NCI-H2196 (cell line): ENCODE measurements around the gene NMT2.
A peak's percentile ranks its signal among the peaks of the same experiment; 100 is the strongest.

Source experiments
- DNase-seq: peaks from one replicate; lab custom pipeline; 2025; ENCODE audit not compliant: unreplicated experiment; lab: John Stamatoyannopoulos, UW

NMT2 gene

DNA sequence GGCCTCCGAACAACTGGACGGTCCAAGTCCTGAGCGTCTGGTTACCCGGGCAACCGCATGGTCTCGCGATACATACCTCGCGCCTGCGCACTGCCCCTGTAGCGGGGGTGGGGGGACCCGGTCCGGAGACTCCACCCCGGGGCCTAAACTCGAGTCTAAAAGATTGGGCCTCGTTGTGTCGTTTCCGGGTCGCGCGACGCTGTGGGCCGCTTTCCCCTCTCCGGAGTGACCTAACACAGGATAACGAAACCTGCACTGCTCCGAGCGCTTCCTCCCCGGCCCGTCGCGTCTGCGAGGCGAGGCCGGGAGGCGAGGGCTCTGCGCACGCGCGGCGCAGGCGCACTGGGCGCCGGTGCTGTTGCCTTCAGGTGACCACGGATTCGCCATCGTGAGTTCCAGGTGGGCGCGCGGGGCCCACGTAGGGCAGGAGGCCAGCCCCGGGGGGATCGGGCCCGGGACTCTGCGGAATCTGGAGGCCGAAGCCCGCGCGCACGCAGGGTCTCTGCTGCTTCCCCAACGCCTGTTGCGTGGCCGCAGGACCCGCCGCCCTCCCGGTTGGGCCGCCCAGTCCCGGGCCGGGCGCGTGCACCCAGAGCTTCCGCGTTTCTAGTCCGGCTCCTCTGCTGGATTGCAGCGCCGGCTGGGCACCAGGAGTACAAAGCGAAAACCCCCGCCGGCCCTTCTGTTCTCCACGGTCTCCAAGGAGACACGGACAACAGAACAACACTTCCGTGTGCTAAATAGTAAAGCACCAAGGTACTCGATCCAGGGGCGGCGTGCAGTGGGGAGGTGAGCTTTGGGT is 71.3 kb downstream of the NMT2 start, which contains the start of gene RPP38:
TSS of gene RPP38 (plus strand) at position 345 of the 802 bp plus-strand sequence. CDS start 5,960 bp downstream, outside the sequence.
- DNase-seq, result peak; percentile 90

DNA sequence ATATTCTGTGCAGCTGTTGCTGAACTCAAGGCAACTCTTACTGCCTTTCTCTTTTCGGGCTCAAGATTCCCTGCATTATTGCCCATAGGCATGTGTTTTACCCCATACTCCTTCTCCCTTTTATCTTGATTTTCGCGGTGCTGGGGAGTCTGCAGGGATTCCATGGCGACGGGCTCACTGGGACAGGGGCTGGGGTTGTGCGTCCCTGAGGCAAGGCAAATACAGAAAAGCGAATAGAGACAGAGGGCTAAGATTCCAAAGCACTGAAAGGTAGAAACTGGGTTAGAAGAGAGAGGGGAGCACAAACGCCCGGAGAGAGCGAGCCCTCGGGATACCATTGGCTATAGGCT is 71.9 kb downstream of the NMT2 start:
- DNase-seq, result no peak

DNA sequence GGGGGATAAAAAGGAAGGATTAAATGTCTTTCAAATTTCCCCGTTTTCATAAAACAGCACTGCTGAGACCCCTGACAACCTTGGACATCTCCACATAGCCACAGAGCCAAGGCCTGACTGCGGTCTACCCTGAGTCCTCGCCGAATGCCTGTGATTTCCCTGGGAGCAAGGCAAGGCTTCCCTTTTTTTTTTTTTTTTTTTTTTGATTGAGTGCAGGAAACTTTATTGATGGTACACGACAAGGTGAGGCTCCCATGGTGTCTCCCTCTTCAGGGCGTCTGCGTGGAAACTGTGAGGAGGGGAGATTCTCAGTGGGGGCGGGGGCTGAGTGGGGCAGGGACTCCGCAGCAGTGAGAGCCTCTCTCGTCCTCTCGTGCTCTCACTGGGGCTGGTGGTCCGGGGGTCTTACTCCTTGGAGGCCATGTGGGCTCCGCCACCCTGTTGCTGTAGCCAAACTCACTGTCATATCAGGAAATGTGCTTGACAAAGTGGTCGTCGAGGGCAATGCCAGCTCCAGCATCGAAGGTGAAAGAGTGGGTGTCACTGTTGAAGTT is 75.6 kb downstream of the NMT2 start:
- no peak for DNase-seq

DNA sequence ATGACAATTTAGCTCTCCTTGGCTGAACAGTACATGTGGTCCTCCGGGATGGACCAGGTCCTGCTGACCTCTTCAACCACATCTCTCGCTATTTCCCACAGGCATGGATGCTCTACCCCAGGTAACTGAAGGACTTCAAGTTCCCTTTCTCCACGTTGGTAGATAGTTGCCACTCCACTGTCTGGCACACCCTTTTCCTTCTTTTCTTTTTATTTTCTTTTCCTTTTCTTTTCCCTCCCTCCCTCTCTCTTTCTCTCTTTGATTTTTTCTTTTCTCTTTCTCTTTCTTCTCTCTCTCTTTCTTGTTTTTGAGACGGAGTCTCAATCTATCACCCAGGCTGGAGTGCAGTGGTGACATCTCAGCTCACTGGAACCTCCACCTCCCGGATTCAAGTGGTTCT is 77.1 kb downstream of the NMT2 start:
- DNase-seq, result no peak

DNA sequence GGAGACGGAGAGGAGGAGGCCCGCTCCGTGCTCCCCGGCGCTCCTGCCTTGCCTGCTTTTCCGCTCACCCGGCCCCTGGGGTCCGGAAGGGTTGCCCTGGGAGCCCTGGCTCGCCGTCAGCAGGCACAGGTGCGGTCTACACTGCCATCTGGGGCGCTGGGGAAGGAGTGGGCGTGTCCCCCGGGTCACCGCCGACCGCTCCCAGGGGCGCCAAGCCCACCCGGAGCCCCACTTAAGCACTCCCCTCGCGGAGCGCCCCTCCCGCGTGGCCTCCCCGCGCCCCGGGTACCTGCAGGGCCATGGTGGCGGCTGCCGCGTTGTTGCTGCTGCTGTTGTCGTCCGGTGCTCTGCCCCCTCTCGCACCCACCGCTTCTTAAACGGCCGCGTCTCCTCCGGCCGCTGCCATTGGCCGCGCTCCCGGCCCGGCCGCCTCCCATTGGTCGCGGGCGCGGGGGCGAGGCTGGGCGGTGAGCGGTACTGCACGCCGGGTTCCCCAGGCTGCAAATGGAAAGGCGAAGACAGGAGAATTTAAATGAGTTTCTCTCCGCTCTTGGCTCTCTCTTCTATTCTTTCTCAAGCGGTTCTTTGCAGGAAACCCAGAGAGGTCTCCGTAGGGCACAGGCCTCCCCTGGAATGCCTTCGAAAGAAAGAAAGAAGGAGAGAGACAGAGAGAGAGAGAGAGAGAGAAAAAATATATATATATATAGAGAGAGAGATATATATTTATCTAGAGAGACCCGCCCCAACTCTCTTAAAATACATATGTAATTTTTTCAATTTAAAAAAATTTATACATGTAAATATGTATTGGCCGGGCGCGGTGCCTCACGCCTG is 79.8 kb downstream of the NMT2 start, which contains the start of gene ACBD7:
TSS of gene ACBD7 (minus strand) at position 349 of the 834 bp plus-strand sequence. CDS start at position 301, 48 bp downstream.
- DNase-seq, result peak; percentile 80

DNA sequence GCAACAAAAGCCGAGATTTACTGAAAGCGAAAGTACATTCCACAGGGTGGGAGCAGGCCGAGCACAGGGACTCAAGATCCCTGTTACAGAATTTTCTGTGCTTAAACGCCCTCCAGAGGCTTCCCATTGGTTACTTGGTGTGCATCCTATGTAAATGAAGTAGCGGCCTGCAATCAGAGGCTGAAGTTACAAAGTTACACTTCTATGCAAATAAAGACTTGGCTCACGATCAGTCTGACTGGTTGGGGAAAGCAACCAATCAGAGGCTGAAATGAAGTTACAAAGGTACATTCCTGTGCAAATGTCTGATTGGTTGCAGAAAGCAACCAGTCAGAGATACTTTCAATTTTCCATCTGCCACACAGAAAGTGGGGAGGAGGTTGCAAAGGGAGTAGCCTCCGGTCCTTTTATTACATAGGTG is 84.0 kb downstream of the NMT2 start:
- DNase-seq, result peak; percentile 73

DNA sequence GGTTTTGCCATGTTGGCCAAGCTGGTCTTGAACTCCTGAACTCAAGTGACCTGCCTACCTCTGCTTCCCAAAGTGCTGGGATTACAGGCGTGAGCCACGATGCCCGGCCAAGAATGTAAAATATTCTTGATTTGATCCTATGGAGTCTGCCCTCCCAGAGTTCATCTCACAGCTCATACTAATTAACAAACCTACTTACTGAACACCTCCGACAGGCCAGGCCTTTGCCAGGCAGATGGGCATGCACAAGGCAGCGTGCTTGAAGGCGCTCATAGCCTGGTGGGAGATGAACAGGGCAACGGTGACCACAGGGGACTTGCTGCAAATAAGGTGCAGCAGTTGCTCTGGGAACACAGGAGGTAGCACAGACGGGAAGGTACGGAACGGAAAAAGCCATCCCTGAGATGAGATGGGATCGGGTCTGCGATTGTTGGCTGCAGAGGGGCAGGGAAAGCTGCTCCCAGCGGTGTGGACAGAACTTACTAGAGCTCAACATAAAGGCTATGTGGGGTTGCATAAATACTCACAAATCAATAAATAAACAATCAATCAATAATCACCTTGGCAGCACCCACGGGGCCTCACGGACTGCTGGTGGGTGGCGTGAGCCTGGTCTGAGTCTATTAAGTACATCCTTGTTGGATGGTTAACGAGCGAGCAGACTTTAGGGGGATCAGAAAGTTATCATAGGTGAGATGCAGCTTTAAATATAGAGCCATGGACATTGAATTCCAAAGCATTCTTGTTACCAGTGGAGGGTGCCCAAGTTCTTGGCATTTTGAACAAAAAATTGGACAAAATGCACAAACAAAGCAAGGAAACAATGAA is 84.6 kb downstream of the NMT2 start:
- DNase-seq, result no peak

DNA sequence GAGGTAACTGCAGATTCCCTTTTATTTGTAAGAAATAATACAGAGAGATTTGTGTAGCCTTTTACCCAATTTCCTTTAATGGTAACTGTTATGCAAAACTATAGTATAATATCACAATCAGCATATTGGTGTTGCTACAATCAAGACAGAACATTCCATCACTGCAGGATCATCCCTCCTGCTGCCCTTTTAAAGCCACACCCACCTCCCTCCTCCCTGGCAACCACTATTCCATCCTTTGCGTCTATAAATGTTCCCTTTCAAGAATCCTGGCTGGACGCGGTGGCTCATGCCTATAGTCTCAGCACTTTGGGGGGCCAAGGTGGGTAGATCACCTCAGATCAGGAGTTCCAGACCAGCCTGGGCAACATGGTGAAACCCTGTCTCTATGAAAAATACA is 93.1 kb downstream of the NMT2 start:
- DNase-seq, result no peak

DNA sequence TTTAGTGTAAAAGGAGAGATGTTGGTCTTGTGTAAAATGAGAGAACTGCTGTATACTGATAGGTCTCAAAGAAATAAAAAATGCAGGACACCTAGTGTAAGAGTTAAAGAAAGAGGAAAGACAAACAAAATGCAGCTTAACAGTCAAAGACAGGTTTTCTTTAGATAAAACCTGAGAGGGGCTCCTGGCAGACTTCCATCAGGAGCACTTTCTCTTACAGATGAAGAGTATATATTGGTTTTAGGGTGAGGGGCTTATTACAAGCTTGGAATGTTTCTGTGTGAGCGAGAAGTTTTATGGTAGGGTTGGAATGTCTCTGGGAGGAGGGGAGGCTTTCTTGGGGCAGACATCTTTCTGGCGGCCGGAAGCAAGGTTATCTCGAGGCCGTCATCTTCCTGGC is 96.1 kb downstream of the NMT2 start:
- no peak for DNase-seq

DNA sequence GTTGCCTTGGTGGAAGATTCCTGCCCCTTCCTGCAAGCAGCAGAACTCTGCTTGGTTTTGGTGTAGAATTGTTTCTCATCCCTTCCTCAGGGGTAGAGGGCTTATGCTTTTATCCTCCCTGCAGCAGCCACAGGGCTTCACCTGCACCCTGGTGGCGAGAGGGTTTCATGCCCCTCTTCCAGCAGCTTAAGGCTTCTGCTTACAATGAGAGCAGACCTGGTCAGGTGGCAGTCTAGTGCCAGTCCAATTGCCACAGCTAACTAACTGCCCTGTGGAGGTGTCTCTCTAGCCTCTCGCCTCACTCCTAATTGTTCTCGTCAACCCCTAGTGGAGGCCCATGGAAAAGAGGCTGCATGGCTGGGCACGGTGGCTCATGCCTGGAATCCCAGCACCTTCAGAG is 99.3 kb downstream of the NMT2 start:
- no peak for DNase-seq

DNA sequence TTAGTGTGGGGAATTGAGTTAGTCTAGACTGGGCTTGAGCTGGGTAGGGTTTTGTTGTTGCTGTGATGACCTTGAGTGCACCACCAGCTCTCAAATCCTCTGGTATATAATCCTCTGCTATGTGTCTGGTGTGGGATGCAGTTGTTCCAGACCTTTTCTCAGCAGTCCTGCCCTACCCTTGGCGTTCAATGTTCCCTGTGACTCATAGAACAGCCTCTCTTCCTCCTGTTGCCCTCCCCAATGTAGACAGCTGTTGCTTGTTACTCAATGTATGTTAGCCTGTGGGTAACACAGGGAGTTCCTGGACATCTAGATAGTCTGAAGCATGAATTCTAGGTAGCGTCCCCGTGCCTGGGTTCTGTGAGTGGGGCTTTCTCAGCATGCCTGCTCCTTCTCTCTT is 99.7 kb downstream of the NMT2 start:
- no peak for DNase-seq

DNA sequence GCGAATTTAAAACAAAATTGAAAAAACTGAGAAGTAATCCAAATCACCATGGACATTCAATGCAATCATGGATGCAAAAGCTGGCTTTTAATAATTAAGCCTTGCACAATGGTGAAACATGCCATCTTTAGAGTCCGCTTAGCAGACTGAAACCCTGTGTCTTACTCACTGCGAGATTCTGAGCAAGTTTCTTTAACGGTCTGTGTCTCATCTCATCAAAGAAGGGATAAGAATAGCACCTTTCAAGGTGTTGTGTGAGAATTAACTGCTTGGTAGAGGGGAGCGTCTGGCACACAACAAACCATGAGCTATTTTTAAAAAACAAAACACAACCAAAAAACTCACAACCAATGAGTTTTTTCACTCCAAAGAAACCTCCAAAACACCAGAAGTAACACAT is 101.3 kb downstream of the NMT2 start:
- DNase-seq, result no peak

DNA sequence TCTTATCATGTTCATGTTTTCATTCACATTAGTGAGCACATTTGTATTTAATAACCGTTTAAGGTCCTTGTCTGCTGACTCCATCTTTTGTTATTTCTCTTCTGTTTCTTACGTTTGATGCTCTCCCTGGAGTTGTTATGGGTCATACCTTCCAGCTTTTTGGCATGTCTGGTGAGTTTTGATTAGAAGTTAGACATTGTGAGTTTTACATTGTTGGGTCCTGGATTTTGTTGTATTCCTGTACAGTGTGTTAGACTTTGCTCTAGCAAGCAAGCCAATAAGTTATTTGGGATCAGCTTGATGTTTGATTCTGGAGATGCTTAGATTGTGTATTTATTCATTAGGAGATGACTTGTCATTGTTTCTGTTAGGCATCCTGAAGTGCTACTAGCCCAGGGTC is 107.9 kb downstream of the NMT2 start:
- DNase-seq, result no peak

DNA sequence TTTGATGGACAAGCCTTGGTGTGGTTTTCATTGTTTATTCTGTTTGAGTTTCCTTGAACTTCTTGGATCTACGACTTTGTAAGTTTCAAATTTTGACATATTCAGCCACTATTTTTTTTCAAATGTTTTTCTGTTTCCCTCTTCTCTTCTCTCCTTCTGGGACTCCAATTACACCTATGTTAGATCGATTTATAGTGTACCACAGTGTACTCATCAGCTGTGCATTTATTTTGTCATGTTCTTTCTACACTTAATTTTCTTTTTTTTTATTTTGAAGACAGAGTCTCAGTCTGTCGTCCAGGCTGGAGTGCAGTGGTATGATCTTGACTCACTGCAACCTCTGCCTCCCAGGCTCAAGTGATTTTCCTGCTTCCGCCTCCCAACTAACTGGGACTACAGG is 108.6 kb downstream of the NMT2 start:
- no peak for DNase-seq

DNA sequence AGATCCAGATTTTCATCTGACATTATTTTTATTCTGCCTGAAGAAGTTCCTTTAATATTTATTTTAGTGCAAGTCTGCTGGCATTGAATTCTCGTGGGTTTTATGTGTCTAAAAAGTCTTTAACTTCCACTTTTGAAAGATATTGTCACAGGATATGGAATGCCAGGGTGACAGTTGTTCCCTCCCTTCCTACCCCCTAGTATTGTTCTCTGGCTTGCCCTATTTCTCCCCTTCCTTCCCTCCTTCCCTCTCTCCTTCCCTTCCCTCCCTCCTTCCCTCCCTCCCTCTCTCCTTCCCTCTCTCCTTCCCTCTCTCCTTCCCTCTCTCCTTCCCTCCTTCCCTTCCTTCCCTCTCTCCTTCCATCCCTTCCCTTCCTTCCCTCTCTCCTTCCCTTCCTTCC is 109.8 kb downstream of the NMT2 start:
- DNase-seq, result no peak
